CD4-positive, alpha-beta memory T cell (primary cell): ENCODE results near the gene BCAR1. TPM values are rescaled to one million over a fixed set of nuclear protein-coding genes. Genes with fewer than 3 reads are reported as not detected.

Source experiments
- CTCF ChIA-PET: fragments of 350-600 bp; sonication (Branson Sonifier 250); formaldehyde crosslinking; loops from one replicate; lab custom pipeline; 2021; ENCODE audit warnings: inconsistent platforms; ENCODE audit not compliant: partially characterized antibody; lab: Charles Lee
- POLR2A ChIA-PET: fragments of 350-600 bp; sonication (Branson Sonifier 250); formaldehyde crosslinking; loops from one replicate; lab custom pipeline; 2021; ENCODE audit not compliant: partially characterized antibody; lab: Charles Lee
- DNase-seq, 5 donors: peaks; one replicate each; pipeline versions ENCODE4 v3.0.0 to v3.0.0-alpha.2; 2020 to 2022; ENCODE audit warnings: mixed read lengths in 1 of 5
- H3K27ac ChIP-seq: one replicate; pipeline ENCODE4 v1.7.0; 2013; ENCODE audit warnings: low read depth, low read length
- H3K27me3 ChIP-seq: 2 replicates; pipeline ENCODE4 v1.7.0; 2013; ENCODE audit warnings: mild to moderate bottlenecking, low read length, moderate library complexity; ENCODE audit not compliant: insufficient read depth
- H3K36me3 ChIP-seq: 2 replicates; pipeline ENCODE4 v1.7.0; 2013; ENCODE audit warnings: mild to moderate bottlenecking, low read length, moderate library complexity; ENCODE audit not compliant: insufficient read depth
- H3K4me1 ChIP-seq: 2 replicates; pipeline ENCODE4 v1.7.0; 2013; ENCODE audit warnings: mild to moderate bottlenecking, low read length, moderate library complexity; ENCODE audit not compliant: insufficient read depth
- H3K4me3 ChIP-seq, 2 donors: one replicate each; pipeline ENCODE4 v1.7.0; 2013; ENCODE audit warnings: low read length in 2 of 2, mild to moderate bottlenecking in 1 of 2
- H3K9me3 ChIP-seq, 2 donors: one replicate each; pipeline ENCODE4 v1.7.0; 2013; ENCODE audit warnings: low read length in 2 of 2, control low read depth in 1 of 2; ENCODE audit not compliant: control insufficient read depth in 1 of 2
- H3K27ac Mint-ChIP-seq, 7 donors: one replicate each; pipeline ENCODE4 v1.8.0; 2020 to 2021; ENCODE audit warnings: mixed read lengths in 7 of 7, mild to moderate bottlenecking in 6 of 7, inconsistent platforms in 3 of 7, moderate library complexity in 3 of 7
- H3K27me3 Mint-ChIP-seq, 2 donors: one replicate each; pipeline ENCODE4 v1.8.0; 2020 to 2021; ENCODE audit warnings: mixed read lengths in 2 of 2
- H3K36me3 Mint-ChIP-seq, 2 donors: one replicate each; pipeline ENCODE4 v1.8.0; 2020 to 2021; ENCODE audit warnings: mixed read lengths in 2 of 2, inconsistent platforms in 1 of 2, mild to moderate bottlenecking in 1 of 2
- H3K4me1 Mint-ChIP-seq, 4 donors: one replicate each; pipeline ENCODE4 v1.8.0; 2020 to 2021; ENCODE audit warnings: mixed read lengths in 4 of 4, mild to moderate bottlenecking in 1 of 4
- H3K4me3 Mint-ChIP-seq, 8 donors: one replicate each; pipeline ENCODE4 v1.8.0; 2020 to 2021; ENCODE audit warnings: mixed read lengths in 8 of 8, mild to moderate bottlenecking in 7 of 8, moderate library complexity in 6 of 8, inconsistent platforms in 3 of 8
- H3K9me3 Mint-ChIP-seq, 8 donors: one replicate each; pipeline ENCODE4 v1.8.0; 2020 to 2021; ENCODE audit warnings: mixed read lengths in 8 of 8, mild to moderate bottlenecking in 5 of 8, inconsistent platforms in 3 of 8, moderate library complexity in 1 of 8
- intact Hi-C: fragments of 100-400 bp; cut with micrococcal nuclease; formaldehyde crosslinking; loops from one replicate; pipeline ENCODE4 v1.15.1; 2023
- polyA plus RNA-seq, 2 donors: library from polyadenylated mRNA; unstranded; fragments of 300-500 nt; fragmentation: Illumina TruSeq; gene quantifications; one replicate each; pipeline ENCODE4 v1.2.3, GENCODE V29; 2021
- total RNA-seq, 2 experiments: library from RNA; stranded (reverse); gene quantifications; one replicate each; pipeline ENCODE4 v1.2.3, GENCODE V29; 2021

BCAR1 gene
- total and polyA plus RNA-seq, 4 experiments from 2014 or later = 0.30 to 0.36 TPM; not detected in 2

DNA sequence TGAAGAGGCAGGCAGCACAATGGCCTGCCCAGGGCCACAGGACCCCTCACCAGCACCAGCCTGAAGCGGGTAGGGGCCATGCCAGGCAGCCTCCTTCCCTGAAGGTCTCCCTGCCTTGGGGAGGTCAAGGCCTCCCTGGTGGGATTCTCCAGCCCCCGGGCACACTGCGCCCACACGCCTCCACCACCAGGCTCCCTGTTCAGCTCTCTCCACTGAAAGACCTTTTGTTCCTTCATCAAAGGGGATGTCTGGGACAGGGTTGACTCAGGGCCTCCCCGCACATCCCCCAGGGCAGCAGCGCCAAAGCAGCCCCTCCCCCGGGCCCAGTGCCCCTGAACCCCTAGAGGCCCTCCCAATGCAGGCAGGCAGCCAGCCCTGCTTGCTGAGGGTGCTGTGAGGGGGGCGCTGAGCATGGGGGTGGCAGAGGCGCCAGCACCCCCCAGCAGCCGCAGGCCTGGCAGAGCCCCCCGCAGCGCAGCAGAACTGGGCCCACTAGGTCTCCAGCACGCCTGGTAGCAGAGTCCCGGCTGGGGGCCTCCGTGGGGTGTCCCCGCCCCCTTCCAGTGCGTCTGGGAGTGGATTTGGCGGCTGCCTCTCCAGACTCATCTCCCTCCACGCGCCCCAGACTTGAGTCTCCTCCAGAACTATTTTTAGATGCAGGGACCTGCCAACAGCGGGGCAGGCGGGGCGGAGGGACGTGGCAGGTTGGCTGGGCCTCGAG is 13.1 kb downstream of the BCAR1 start:
- Mint-ChIP-seq H3K9me3 (no peaks in the 10 kb centered on the region), H3K27ac (no peak overlapping the region), H3K4me3 (no peak overlapping the region), H3K4me1 (peaks cover 0 to 5% (median 2%) of the 10 kb centered on the region in 4 donors), H3K27me3 (no peaks in the 10 kb centered on the region), H3K36me3 (no peaks in the 10 kb centered on the region)
- POLR2A ChIA-PET = no interaction called here
- CTCF ChIA-PET = interaction anchor here (7.9 kb wide), 1 partner anchor 144 kb away, joined by 296 read pairs; no protein-coding TSS in a partner anchor
- intact Hi-C loops = no loop called here
- H3K27me3 ChIP-seq = no peaks in the 10 kb centered on the region
- no peaks in the 10 kb centered on the region for H3K9me3 ChIP-seq
- H3K36me3 ChIP-seq = no peaks in the 10 kb centered on the region
- H3K4me1 ChIP-seq = peaks cover 6% of the 10 kb centered on the region
- H3K27ac ChIP-seq = no peak overlapping the region
- H3K4me3 ChIP-seq = no peak overlapping the region
- no peak for DNase-seq

- Mint-ChIP-seq H3K27me3 (no peaks in the 10 kb centered on the region), H3K36me3 (no peaks in the 10 kb centered on the region), H3K9me3 (no peaks in the 10 kb centered on the region), H3K4me1 (peaks cover 0 to 5% (median 2%) of the 10 kb centered on the region in 4 donors), H3K4me3 (no peak overlapping the region), H3K27ac (no peak overlapping the region)
- Histone ChIP-seq H3K36me3 (no peaks in the 10 kb centered on the region), H3K4me3 (no peak overlapping the region), H3K4me1 (peaks cover 6% of the 10 kb centered on the region), H3K9me3 (no peaks in the 10 kb centered on the region), H3K27me3 (no peaks in the 10 kb centered on the region), H3K27ac (no peak overlapping the region)
- POLR2A ChIA-PET = no interaction called here
- no peak for DNase-seq
- CTCF ChIA-PET = interaction anchor here (7.9 kb wide), 1 partner anchor 145 kb away, joined by 296 read pairs; no protein-coding TSS in a partner anchor
- intact Hi-C loops = no loop called here
Observed at GRCh38 chr16:75237398-75238131, 13.9 kb downstream of the BCAR1 start.

DNA sequence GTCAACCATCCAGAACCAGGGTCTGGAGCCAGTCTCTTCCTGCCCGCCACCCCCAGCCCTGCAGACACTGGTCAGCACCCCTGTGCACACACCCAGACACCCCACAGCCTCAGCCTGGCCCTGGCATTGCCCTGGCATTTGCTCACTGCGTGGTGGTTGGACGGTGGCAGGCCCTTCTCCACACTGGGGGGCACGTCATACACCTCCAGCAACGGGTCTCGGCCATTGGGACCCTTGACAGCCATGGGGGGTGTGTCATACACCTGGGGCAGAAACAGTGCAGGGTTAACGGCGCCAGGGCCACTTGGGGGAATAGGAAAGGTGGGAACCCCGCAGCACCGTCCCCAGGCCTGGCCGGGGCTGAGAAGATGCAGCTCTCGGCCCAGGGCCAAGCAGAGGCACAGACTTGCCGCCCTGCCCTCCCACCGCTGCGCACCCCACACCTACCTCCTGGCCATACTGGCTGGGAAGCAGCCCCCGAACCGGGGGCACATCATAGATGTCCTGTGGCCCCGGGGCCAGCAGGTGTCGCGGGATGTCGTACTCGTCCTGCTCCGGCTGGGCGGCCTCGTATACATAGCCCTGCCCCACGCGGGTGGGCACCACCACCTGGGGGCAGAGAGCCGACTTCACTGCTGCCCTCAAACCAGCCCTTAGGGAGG is 14.6 kb downstream of the BCAR1 start:
- H3K36me3 Mint-ChIP-seq = no peaks in the 10 kb centered on the region
- H3K9me3 Mint-ChIP-seq = no peaks in the 10 kb centered on the region
- Histone ChIP-seq H3K9me3 (no peaks in the 10 kb centered on the region), H3K36me3 (no peaks in the 10 kb centered on the region), H3K4me3 (no peak overlapping the region), H3K27ac (no peak overlapping the region), H3K27me3 (no peaks in the 10 kb centered on the region), H3K4me1 (peaks cover 6% of the 10 kb centered on the region)
- H3K27ac Mint-ChIP-seq = no peak overlapping the region
- ChIA-PET CTCF (interaction anchor here (1.0 to 7.9 kb wide), 4 partner anchors 37 to 165 kb away, joined by 3 to 296 read pairs (median 60); no protein-coding TSS in a partner anchor), POLR2A (no interaction called here)
- H3K27me3 Mint-ChIP-seq = no peaks in the 10 kb centered on the region
- H3K4me3 Mint-ChIP-seq = no peak overlapping the region
- H3K4me1 Mint-ChIP-seq = peaks cover 0 to 5% (median 2%) of the 10 kb centered on the region in 4 donors
- intact Hi-C loops = no loop called here
- DNase-seq = no peak

DNA sequence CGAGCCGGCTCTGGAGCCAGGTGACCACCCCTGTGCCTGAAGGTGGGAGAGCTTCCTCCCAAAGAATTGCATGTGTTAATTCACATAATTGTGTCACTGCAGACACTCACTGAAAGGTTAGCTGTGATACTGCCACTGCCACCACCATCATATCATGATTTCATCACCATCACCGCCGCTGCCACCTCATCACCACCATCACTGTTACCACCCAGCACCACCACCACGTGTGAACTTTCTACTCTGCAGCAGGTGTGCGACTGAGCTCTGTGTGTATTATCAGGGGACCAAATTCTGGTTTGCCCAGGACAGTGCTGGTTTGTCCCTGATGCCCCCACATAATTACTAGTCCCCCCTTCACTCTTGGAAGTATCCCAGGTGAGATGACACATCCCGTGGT is 15.2 kb downstream of the BCAR1 start:
- H3K27ac ChIP-seq = no peak overlapping the region
- Mint-ChIP-seq H3K4me1 (peaks cover 0 to 5% (median 2%) of the 10 kb centered on the region in 4 donors), H3K4me3 (no peak overlapping the region), H3K27ac (no peak overlapping the region), H3K36me3 (no peaks in the 10 kb centered on the region), H3K9me3 (no peaks in the 10 kb centered on the region), H3K27me3 (no peaks in the 10 kb centered on the region)
- no peak overlapping the region for H3K4me3 ChIP-seq
- ChIA-PET CTCF (interaction anchor here (1.0 to 7.9 kb wide), 4 partner anchors 37 to 166 kb away, joined by 3 to 296 read pairs (median 60); no protein-coding TSS in a partner anchor), POLR2A (no interaction called here)
- H3K9me3 ChIP-seq = no peaks in the 10 kb centered on the region
- DNase-seq = no peak
- intact Hi-C loops = no loop called here
- H3K36me3 ChIP-seq = no peaks in the 10 kb centered on the region
- H3K4me1 ChIP-seq = peaks cover 6% of the 10 kb centered on the region
- H3K27me3 ChIP-seq = no peaks in the 10 kb centered on the region

GRCh38 chr16:75235721-75236193 is 15.7 kb downstream of the BCAR1 start:
- H3K9me3 Mint-ChIP-seq = no peaks in the 10 kb centered on the region
- Histone ChIP-seq H3K36me3 (no peaks in the 10 kb centered on the region), H3K27me3 (no peaks in the 10 kb centered on the region), H3K4me1 (peaks cover 6% of the 10 kb centered on the region), H3K9me3 (no peaks in the 10 kb centered on the region), H3K27ac (no peak overlapping the region), H3K4me3 (no peak overlapping the region)
- no peaks in the 10 kb centered on the region for H3K27me3 Mint-ChIP-seq
- POLR2A ChIA-PET = no interaction called here
- intact Hi-C loops = no loop called here
- CTCF ChIA-PET = interaction anchor here (1.0 to 7.9 kb wide), 5 partner anchors 36 to 166 kb away, joined by 3 to 296 read pairs (median 59); no protein-coding TSS in a partner anchor
- H3K4me3 Mint-ChIP-seq = no peak overlapping the region
- DNase-seq = no peak
- H3K36me3 Mint-ChIP-seq = no peaks in the 10 kb centered on the region
- H3K27ac Mint-ChIP-seq = no peak overlapping the region
- peaks cover 0 to 5% (median 2%) of the 10 kb centered on the region in 4 donors for H3K4me1 Mint-ChIP-seq

- Mint-ChIP-seq H3K4me1 (peaks cover 0 to 5% (median 2%) of the 10 kb centered on the region in 4 donors), H3K36me3 (no peaks in the 10 kb centered on the region), H3K9me3 (no peaks in the 10 kb centered on the region), H3K27me3 (no peaks in the 10 kb centered on the region), H3K27ac (peak overlapping the region in 1 of 7 donors; percentile 36), H3K4me3 (no peak overlapping the region)
- H3K27ac ChIP-seq = no peak overlapping the region
- H3K27me3 ChIP-seq = no peaks in the 10 kb centered on the region
- peaks cover 6% of the 10 kb centered on the region for H3K4me1 ChIP-seq
- H3K36me3 ChIP-seq = no peaks in the 10 kb centered on the region
- no peak overlapping the region for H3K4me3 ChIP-seq
- intact Hi-C loops = loop anchor here (1.0 kb wide), 5 partner anchors 36 to 229 kb away; partner anchors contain the start of gene TMEM170A
- CTCF ChIA-PET = interaction anchor here (1.5 to 7.9 kb wide), 9 partner anchors 15 to 181 kb away, joined by 3 to 296 read pairs (median 14); no protein-coding TSS in a partner anchor
- DNase-seq = no peak
- POLR2A ChIA-PET = interaction anchor here (1.5 kb wide), 1 partner anchor 150 kb away, joined by 13 read pairs; no protein-coding TSS in a partner anchor
- H3K9me3 ChIP-seq = no peaks in the 10 kb centered on the region
Observed at GRCh38 chr16:75234856-75235696, 16.3 kb downstream of the BCAR1 start.
